SU-DHL-6 (cell line): ENCODE results near the gene TSNAX.

Experiments used
- CTCF ChIP-seq: fragments of 200-600 bp; sonication (generic); IDR thresholded peaks from one replicate; pipeline ENCODE4 v1.5.1; 2017; ENCODE audit warnings: antibody characterized with exemption, mild to moderate bottlenecking, low read length, moderate library complexity; ENCODE audit not compliant: insufficient read depth, poor library complexity, severe bottlenecking
- EZH2phosphoT487 ChIP-seq: fragments of 200-600 bp; sonication (generic), shearing (Covaris generic); conservative IDR thresholded peaks from 2 replicates; pipeline ENCODE4 v1.6.1; 2018; ENCODE audit warnings: mild to moderate bottlenecking, antibody characterized with exemption, low read length, moderate library complexity, mixed read lengths

DNA sequence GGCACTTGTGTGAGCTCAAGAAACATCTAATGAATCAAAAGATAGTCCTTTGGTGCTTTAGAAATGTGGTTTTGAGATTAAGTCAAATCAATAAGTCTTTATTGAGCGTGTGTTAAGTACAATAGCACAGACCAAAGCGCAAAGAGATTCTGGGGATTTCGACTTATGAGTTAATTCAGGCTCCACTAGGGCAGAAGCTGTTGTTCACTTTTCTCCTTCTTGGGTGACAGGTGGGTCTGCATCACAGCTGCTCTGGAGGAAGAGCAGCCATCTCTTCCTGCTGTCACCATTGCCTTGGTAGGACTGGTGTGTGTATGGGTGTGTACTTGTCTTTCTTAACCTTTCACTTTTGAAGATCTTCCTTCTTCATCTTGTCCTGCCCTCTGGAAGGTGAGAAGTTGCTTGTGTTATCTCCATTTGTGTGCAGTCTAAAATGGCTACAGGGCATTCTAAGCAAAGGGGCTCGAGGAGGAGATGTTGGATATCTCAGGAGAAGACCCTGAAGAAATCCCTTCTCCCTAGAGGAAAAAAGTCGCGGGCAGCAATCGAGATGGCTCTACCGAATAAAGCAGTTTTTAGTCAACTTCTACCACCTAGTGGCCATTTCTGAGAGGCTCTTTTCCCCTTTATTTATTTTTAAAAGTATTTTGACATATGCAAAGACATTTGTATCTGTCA, 75.3 kb downstream of the TSNAX start:
- TF ChIP-seq CTCF (peak; percentile 58), EZH2phosphoT487 (no peak)
